Heart left ventricle (tissue), 16 donors: Measurements from ENCODE around the gene S100A13. TPM values are rescaled to one million over a fixed set of nuclear protein-coding genes. Genes with fewer than 3 reads are reported as not detected.

Experiments used
- ATAC-seq, 4 donors: fragments of 200-7000 bp; cut with Tn5 transposase; one replicate each; pipeline ENCODE4 v1.9.1; 2020 to 2022; ENCODE audit warnings: moderate library complexity in 4 of 4, mild to moderate bottlenecking in 3 of 4, moderate number of reproducible peaks in 1 of 4
- DNase-seq, 5 donors: peaks; one replicate each; pipeline ENCODE4 v3.0.0-alpha.2; 2020
- H3K27ac ChIP-seq, 12 donors: fragments of 200-600 bp; sonication (generic) in 4 of 12; one replicate each; pipeline versions ENCODE4 v1.5.0 to v1.8.0; 2016 to 2022; ENCODE audit warnings: mild to moderate bottlenecking in 2 of 12
- H3K27me3 ChIP-seq, 9 donors: fragments of 200-600 bp; sonication (generic) in 2 of 9; one replicate each; pipeline versions ENCODE4 v1.5.1 to v1.8.0; 2016 to 2022; ENCODE audit warnings: mild to moderate bottlenecking in 3 of 9
- H3K36me3 ChIP-seq, 9 donors: fragments of 200-600 bp; sonication (generic) in 2 of 9; one replicate each; pipeline versions ENCODE4 v1.5.0 to v1.8.0; 2018 to 2022; ENCODE audit warnings: mild to moderate bottlenecking in 2 of 9
- H3K4me1 ChIP-seq, 12 donors: fragments of 200-600 bp; sonication (generic) in 4 of 12; one replicate each; pipeline versions ENCODE4 v1.5.0 to v1.8.0; 2016 to 2022; ENCODE audit warnings: mild to moderate bottlenecking in 3 of 12
- H3K4me3 ChIP-seq, 12 donors: fragments of 200-600 bp; sonication (generic) in 4 of 12; one replicate each; pipeline versions ENCODE4 v1.5.0 to v1.8.0; 2017 to 2022; ENCODE audit warnings: mild to moderate bottlenecking in 9 of 12, moderate library complexity in 4 of 12
- H3K9me3 ChIP-seq, 12 donors: fragments of 200-600 bp; sonication (generic) in 4 of 12; one replicate each; pipeline versions ENCODE4 v1.5.0 to v1.8.0; 2016 to 2022; ENCODE audit warnings: mild to moderate bottlenecking in 1 of 12
- POLR2A ChIP-seq, 2 donors: fragments of 450-650 bp; IDR thresholded peaks; one replicate each; pipeline ENCODE4 v1.6.1; 2017; ENCODE audit warnings: antibody characterized with exemption in 2 of 2, mild to moderate bottlenecking in 2 of 2, moderate library complexity in 2 of 2
- WGBS, 4 donors: extraction: QIAGEN DNeasy Blood & Tissue Kit in 2 of 4; methylation state at CpG; one replicate each; pipeline versions ENCODE4 v1.1.5 to v1.1.7; 2013 to 2018; 5-methylcytosine and 5-hydroxymethylcytosine counted together
- intact Hi-C, 10 donors: fragments of 100-400 bp; cut with DNase I; formaldehyde crosslinking; loops; one replicate each; pipeline versions ENCODE4 v1.11.1 to v1.14.2; 2022
- polyA plus RNA-seq, 2 donors: library from polyadenylated mRNA; stranded (reverse); fragments of 200-250 nt; gene quantifications; one replicate each; pipeline ENCODE4 v1.2.3, GENCODE V29; 2013
- total RNA-seq, 9 donors: library from RNA; depleted of rRNA in 2 of 9; stranded (reverse); fragments of >200 nt in 2 of 9; fragmentation: NEBNext Ultra II Directional in 3 of 9; extraction: Animal tissue kit (Norgen Biotek cat#: 25700) in 3 of 9; gene quantifications; one replicate each; pipeline versions ENCODE4 v1.1.0 to v1.2.4, GENCODE V29; 2016 to 2023
- TF ChIP-seq, protein P1 (sequence below), 12 donors: fragments of 200-600 bp; sonication (generic) in 4 of 12; IDR thresholded peaks; one replicate each; pipeline versions ENCODE4 v1.5.0 to v1.8.0; 2018 to 2022; ENCODE audit warnings: antibody characterized with exemption in 12 of 12, mild to moderate bottlenecking in 5 of 12
- donor health status: ischemic (EF 13 %, LVEDD 7.1; RV severe dilation, severe dysfunction).
- donor health status: healthy with polysubstance abuse.
- donor health status: DM: no; HTN: yes; CAD: no.
- donor health status: DM: no; HTN: no; CAD: no.
- donor health status: ischemic (EF 25% LVEDD 6.9; RV normal size, moderate dysfunction).
- donor health status: ischemic (EF 25% LVEDD 5.7; RV mildly dilated, moderate dysfunction).
- donor health status: healthy.
- donor health status: DM: yes; HTN: yes; CAD: no.
- donor health status: ischemic (EF 35%, LVEDD 5.7; RV mildly dilated, moderate dysfunction).
- donor health status: nonischemic (EF 11% LVEDD 7.7; RV severe dilation, severe dysfunction).
- donor health status: DM: yes; HTN: yes; CAD: no.
- donor health status: PGD.
- donor health status: ischemic (EF 29% LVEDD 5.4; RV normal size, mild dysfunction).
- donor health status: nonischemic (EF 23%, LVEDD 6.1; RV moderate dilation, normal function).

The S100A13 gene
- total and polyA plus RNA-seq, 11 donors, result 98.1 to 272 (median 138) TPM

DNA sequence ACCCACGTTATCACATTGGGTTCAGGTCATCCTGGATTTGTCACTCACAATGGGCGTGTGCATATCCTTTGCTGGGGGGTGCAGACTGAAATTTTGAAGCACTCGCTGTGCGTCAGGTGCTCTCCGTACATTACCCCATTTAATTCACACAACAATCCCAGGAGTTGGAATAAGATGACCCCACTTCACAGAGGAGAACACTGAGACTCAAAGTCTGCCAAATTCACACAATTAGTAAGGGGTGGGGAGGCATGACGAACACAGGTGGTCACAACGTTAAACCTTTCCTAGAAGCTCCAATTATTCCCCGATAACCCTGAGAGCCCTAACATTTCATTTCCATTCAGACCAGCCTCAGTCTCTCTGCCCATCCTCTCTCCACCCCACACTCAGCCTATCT lies 57.8 kb downstream of the S100A13 start:
- no peak for TF ChIP-seq POLR2A (IDR thresholded peaks at IDR 0.05)
- TF ChIP-seq, protein P1, sequence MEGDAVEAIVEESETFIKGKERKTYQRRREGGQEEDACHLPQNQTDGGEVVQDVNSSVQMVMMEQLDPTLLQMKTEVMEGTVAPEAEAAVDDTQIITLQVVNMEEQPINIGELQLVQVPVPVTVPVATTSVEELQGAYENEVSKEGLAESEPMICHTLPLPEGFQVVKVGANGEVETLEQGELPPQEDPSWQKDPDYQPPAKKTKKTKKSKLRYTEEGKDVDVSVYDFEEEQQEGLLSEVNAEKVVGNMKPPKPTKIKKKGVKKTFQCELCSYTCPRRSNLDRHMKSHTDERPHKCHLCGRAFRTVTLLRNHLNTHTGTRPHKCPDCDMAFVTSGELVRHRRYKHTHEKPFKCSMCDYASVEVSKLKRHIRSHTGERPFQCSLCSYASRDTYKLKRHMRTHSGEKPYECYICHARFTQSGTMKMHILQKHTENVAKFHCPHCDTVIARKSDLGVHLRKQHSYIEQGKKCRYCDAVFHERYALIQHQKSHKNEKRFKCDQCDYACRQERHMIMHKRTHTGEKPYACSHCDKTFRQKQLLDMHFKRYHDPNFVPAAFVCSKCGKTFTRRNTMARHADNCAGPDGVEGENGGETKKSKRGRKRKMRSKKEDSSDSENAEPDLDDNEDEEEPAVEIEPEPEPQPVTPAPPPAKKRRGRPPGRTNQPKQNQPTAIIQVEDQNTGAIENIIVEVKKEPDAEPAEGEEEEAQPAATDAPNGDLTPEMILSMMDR (IDR thresholded peaks at IDR 0.05), result no peak
- intact Hi-C loops, result loop anchor here in 7 of 10 donors (2.0 to 5.0 kb wide), 5 partner anchors 37 to 217 kb away; partner anchors contain the start of gene S100A16 (in 1 of the 7)
- Histone ChIP-seq H3K36me3 (no peaks in the 10 kb centered on the region), H3K27me3 (no peaks in the 10 kb centered on the region), H3K27ac (no peak overlapping the region), H3K9me3 (no peaks in the 10 kb centered on the region), H3K4me1 (peaks cover 11 to 65% (median 39%) of the 10 kb centered on the region in 12 donors), H3K4me3 (no peak overlapping the region)
- DNase-seq (no peak), ATAC-seq (no peak)
- WGBS, 4 donors, result 85 to 89% (median 87%) methylated on average over 8 of the region's 8 CpGs

Other genes with a start within 250 kb of the S100A13 start
- gene S100A8, start 236.4 kb downstream of the S100A13 start, total RNA-seq, result 100 to 1,000 TPM in 2 of 9 donors, 10 to 100 TPM in 6, 1 to 10 TPM in 1; 6.0 to 199 (median 27.2) TPM
- 10 to 100 TPM; 32.3 to 72.9 TPM for gene S100A8, start 236.4 kb downstream of the S100A13 start, polyA plus RNA-seq
- gene S100A7A, start 211.0 kb downstream of the S100A13 start, total RNA-seq, result not detected
- gene S100A7A, start 211.0 kb downstream of the S100A13 start, polyA plus RNA-seq, result not detected
- gene S100A7, start 166.9 kb downstream of the S100A13 start, total RNA-seq, result not detected
- gene S100A7, start 166.9 kb downstream of the S100A13 start, polyA plus RNA-seq, result not detected
- gene S100A6, start 91.5 kb downstream of the S100A13 start, total RNA-seq, result 100 to 1,000 TPM; 157 to 415 (median 301) TPM
- gene S100A6, start 91.5 kb downstream of the S100A13 start, polyA plus RNA-seq, result 1,000 to 10,000 TPM in 1 of 2 donors, 100 to 1,000 TPM in 1; 371 to 1,213 TPM
- gene S100A5, start 86.6 kb downstream of the S100A13 start, total RNA-seq, result not detected
- gene S100A5, start 86.6 kb downstream of the S100A13 start, polyA plus RNA-seq, result not detected
- gene S100A4, start 81.7 kb downstream of the S100A13 start, total RNA-seq, result 100 to 1,000 TPM in 4 of 9 donors, 10 to 100 TPM in 5; 56.9 to 214 (median 96.1) TPM
- gene S100A4, start 81.7 kb downstream of the S100A13 start, polyA plus RNA-seq, result 100 to 1,000 TPM; 214 to 398 TPM
- gene S100A3, start 78.2 kb downstream of the S100A13 start, total RNA-seq, result 1 to 10 TPM in 4 of 9 donors, under 1 TPM in 3, not detected in 2; 0.57 to 5.9 (median 1.1) TPM
- gene S100A3, start 78.2 kb downstream of the S100A13 start, polyA plus RNA-seq, result 1 to 10 TPM; 1.6 to 5.2 TPM
- gene S100A2, start 61.7 kb downstream of the S100A13 start, total RNA-seq, result 1 to 10 TPM in 8 of 9 donors, not detected in 1; 1.3 to 4.0 (median 2.4) TPM
- gene S100A2, start 61.7 kb downstream of the S100A13 start, polyA plus RNA-seq, result 1 to 10 TPM; 2.8 to 5.1 TPM
- 10 to 100 TPM; 37.2 to 92.6 (median 45.4) TPM for gene S100A16, start 14.4 kb downstream of the S100A13 start, total RNA-seq
- 100 to 1,000 TPM in 1 of 2 donors, 10 to 100 TPM in 1; 72.6 to 233 TPM for gene S100A16, start 14.4 kb downstream of the S100A13 start, polyA plus RNA-seq
- gene S100A14, start 11.2 kb downstream of the S100A13 start, total RNA-seq, result 1 to 10 TPM in 7 of 9 donors, under 1 TPM in 1, not detected in 1; 0.79 to 6.1 (median 3.9) TPM
- 1 to 10 TPM; 1.7 to 4.4 TPM for gene S100A14, start 11.2 kb downstream of the S100A13 start, polyA plus RNA-seq
- 1,000 to 10,000 TPM; 1,023 to 2,291 (median 2,114) TPM for gene S100A1, start 929 bp upstream of the S100A13 start, total RNA-seq
- gene S100A1, start 929 bp upstream of the S100A13 start, polyA plus RNA-seq, result 1,000 to 10,000 TPM in 1 of 2 donors, 100 to 1,000 TPM in 1; 752 to 3,565 TPM
- gene CHTOP, start 6.6 kb upstream of the S100A13 start, total RNA-seq, result 10 to 100 TPM; 48.4 to 92.0 (median 67.7) TPM
- gene CHTOP, start 6.6 kb upstream of the S100A13 start, polyA plus RNA-seq, result 10 to 100 TPM; 72.9 to 73.4 TPM
- gene SNAPIN, start 31.2 kb upstream of the S100A13 start, total RNA-seq, result 10 to 100 TPM; 53.7 to 88.7 (median 70.8) TPM
- 10 to 100 TPM; 57.7 to 58.9 TPM for gene SNAPIN, start 31.2 kb upstream of the S100A13 start, polyA plus RNA-seq
- 10 to 100 TPM; 65.0 to 92.3 (median 74.2) TPM for gene ILF2, start 43.5 kb upstream of the S100A13 start, total RNA-seq
- 100 to 1,000 TPM in 1 of 2 donors, 10 to 100 TPM in 1; 22.1 to 163 TPM for gene ILF2, start 43.5 kb upstream of the S100A13 start, polyA plus RNA-seq
- gene NPR1, start 51.2 kb upstream of the S100A13 start, total RNA-seq, result 10 to 100 TPM in 6 of 9 donors, 1 to 10 TPM in 3; 7.1 to 26.9 (median 12.0) TPM
- 10 to 100 TPM; 12.2 to 26.6 TPM for gene NPR1, start 51.2 kb upstream of the S100A13 start, polyA plus RNA-seq
- 10 to 100 TPM; 19.6 to 33.2 (median 30.7) TPM for gene INTS3, start 100.5 kb upstream of the S100A13 start, total RNA-seq
- 10 to 100 TPM; 21.9 to 41.8 TPM for gene INTS3, start 100.5 kb upstream of the S100A13 start, polyA plus RNA-seq
- 10 to 100 TPM in 5 of 9 donors, 1 to 10 TPM in 4; 7.9 to 37.1 (median 10.3) TPM for gene SLC27A3, start 147.9 kb upstream of the S100A13 start, total RNA-seq
- 10 to 100 TPM; 18.4 to 29.4 TPM for gene SLC27A3, start 147.9 kb upstream of the S100A13 start, polyA plus RNA-seq